Esophagus squamous epithelium (tissue), 4 donors: ENCODE results near the gene AK9.
A peak's percentile ranks its signal among the peaks of the same experiment; 100 is the strongest.

Experiments
- CTCF ChIP-seq, 6 experiments: fragments of 450-650 bp in 4 of 6; fragments of 200-600 bp in 2 of 6; sonication (generic) in 2 of 6; IDR thresholded peaks; one replicate each; pipeline ENCODE4 v1.5.1; 2016 to 2019; ENCODE audit warnings: antibody characterized with exemption in 6 of 6, mild to moderate bottlenecking in 4 of 6, moderate library complexity in 4 of 6
- POLR2A ChIP-seq, 4 donors: fragments of 450-650 bp; IDR thresholded peaks; one replicate each; pipeline ENCODE4 v1.6.1; 2017; ENCODE audit warnings: antibody characterized with exemption in 4 of 4, mild to moderate bottlenecking in 4 of 4, moderate library complexity in 3 of 4

- peak in 1 of 6 experiments; percentile 5 for TF ChIP-seq CTCF (IDR thresholded peaks at IDR 0.05)
- peak in 2 of 4 donors; percentile 84 to 85 for TF ChIP-seq POLR2A (IDR thresholded peaks at IDR 0.05)
Observed at GRCh38 chr6:109482905-109483734, 207.9 kb downstream of the AK9 start, which contains the start of gene ZBTB24.
